GM21390 (cell line): ENCODE measurements around the gene FAM193A.
"Not testable (repeated sequence)": the region's sequence is repeated elsewhere in the genome, so short reads cannot be mapped to it uniquely, and the experiment has no call there.

Experiments
- ATAC-seq: cut with Tn5 transposase; IDR thresholded peaks from one replicate; pipeline ENCODE4 v1.9.1; 2021; ENCODE audit not compliant: unreplicated experiment

FAM193A gene

GRCh38 chr4:2536193-2537010, at the start of gene FAM193A:
TSS of gene FAM193A (plus strand) at chr4:2536647. CDS start at chr4:2536916, 269 bp downstream.
- ATAC-seq: peak; percentile 82

DNA sequence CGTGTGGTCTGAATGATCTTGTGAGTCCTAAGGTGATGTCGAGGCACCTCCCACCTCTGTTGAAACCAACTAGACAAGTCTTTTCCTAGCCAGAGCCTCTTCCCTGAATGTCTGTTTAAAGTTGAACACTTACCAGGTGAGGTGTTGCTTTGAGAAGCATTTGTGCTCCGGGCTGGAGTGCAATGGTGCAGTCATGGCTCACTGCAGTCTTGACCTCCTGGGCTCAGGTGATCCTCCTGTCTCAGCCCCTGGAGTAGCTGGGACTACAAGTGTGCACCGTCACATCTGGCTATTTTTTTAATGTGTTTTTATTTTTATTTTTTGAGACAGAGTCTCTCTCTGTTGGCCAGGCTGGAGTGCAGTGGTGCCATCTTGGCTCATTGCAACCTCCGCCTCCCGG, 49.5 kb upstream of the FAM193A start:
- no peak for ATAC-seq

DNA sequence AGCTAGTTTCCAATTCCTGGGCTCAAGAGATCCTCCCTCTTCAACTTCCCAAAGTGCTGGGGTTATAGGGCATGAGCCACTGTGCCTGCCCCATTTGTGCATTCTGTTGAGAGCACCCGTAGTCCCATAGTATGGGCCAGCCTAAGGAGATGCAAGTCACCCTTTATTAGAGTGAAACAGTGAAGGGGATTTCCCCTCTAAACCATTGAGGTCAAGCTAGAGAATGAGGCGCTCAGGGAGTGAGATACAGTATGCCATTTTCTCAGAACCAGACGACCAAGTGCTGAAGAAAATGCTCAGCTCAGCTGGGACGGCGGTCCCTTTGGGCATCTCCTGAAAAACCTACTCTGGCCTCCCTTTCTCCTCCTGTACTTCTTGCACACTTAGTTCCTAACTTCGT, 48.8 kb upstream of the FAM193A start:
- peak; percentile 61 for ATAC-seq

GRCh38 chr4:2489081-2489805, 47.2 kb upstream of the FAM193A start:
- ATAC-seq: no peak

DNA sequence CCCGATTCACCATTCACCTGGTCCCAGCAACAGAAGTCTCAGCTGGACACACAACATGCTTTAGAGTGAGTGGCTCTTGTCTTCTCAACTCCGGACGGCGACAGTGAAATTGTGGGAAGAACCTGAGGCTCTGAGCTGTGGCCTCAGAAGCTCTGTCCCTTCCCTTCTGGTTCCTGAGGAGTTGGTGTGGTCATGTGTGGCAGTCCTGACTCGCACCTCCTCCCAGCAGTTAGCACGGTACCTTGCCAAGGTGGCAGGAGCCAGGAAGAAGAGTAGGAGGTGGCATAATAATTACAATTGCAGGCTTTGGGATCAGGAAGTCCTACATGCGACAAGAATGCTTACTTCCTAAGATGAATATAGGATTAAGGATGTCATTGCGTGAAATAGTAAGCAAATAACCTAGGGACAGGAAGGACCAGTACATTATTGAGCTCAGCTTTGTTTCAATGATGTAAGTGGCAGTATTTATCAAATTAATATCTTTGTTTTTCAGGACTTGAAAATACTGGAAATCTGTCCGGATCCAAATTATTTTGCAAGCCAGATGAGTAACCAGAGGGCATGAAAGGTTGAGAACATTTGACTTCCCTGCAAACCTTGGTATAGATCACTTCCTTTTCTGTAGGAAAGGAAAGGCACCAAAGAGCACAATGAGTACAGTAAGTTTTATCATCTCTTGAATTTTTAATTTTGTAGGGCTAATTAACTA, 46.5 kb upstream of the FAM193A start:
- ATAC-seq: no peak

DNA sequence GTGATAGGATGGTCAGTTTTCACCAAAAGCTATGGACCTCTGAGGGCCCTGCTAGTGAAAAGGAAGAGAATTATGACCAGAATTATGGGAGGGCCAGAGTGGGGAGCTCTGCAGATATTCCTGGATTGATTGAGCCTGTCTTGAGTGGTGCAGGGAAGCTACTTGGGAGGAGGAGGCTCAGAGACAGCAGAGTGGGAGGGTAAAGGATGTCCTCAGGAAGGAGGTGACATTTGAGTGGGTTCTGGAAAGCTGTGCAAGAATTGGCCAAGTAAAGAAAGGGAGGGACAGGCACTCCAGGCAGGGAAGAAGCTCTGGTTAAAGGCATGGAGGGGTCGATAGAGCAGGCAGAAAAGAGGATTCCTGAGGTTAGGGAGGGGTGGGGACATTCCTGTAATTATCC, 43.5 kb upstream of the FAM193A start:
- no peak for ATAC-seq

- no peak for ATAC-seq
These were observed 41.5 kb upstream of the FAM193A start for GRCh38 chr4:2494992-2495391.

GRCh38 chr4:2497324-2497723, 39.1 kb upstream of the FAM193A start:
- ATAC-seq: no peak

DNA sequence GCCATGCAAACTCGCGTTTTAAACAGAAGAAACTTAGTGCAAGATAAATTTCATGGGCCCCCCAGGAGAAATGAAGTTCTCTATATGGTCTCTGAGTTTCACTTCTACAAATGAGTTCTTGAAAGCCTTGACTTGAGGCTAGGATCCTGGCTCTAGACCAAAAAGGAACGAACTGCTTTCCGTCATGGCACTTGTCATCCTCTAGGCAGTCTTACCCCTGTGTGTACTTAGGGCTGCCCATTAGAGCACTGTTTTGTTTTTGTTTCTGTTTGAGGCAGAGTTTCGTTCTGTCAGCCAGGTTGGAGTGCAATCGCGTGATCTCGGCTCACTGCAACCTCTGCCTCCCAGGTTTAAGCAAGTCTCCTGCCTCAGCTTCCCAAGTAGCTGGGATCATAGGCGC, 38.5 kb upstream of the FAM193A start:
- peak; percentile 97 for ATAC-seq

DNA sequence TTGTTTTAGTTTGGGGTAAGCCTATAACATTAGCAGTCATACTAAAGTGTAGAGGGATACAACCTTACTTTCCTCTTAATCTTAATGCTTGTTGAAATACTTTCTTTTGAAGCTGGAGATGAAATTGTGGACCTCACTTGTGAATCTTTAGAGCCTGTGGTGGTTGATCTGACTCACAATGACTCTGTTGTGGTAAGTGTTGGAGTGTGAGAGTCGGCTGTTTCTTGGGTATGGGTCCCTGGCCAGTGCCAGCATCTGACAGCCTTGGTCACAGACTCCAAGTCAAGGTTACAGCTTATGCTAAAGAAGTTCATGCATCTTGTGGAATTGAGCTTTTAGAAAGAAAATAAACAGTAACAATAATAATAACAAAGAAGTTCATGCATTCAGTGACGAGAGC, 35.9 kb upstream of the FAM193A start:
- ATAC-seq: no peak

GRCh38 chr4:2501034-2501594, 35.3 kb upstream of the FAM193A start:
- no peak for ATAC-seq

DNA sequence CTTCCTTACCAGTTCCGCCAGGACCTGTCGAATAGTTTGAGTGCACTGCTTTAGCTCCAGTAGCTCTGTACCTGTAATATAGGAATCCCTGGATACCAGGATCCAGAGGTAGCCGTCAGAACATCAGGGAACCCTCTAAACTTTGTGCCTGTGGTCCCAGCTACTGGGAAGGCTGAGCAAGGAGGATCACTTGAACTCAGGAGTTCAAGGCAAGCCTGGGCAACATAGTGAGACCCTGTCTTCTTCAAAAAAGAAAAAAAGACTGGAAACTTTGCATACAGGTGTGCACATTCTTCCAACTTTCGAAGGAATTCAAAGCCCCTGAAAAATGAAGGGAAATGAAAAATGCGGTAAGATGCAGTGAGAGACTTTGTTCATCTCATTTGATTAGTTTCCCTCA, 32.6 kb upstream of the FAM193A start:
- no peak for ATAC-seq

GRCh38 chr4:2507259-2507658, 29.2 kb upstream of the FAM193A start:
- no peak for ATAC-seq

- no peak for ATAC-seq
These were observed 28.6 kb upstream of the FAM193A start for GRCh38 chr4:2507855-2508254.

DNA sequence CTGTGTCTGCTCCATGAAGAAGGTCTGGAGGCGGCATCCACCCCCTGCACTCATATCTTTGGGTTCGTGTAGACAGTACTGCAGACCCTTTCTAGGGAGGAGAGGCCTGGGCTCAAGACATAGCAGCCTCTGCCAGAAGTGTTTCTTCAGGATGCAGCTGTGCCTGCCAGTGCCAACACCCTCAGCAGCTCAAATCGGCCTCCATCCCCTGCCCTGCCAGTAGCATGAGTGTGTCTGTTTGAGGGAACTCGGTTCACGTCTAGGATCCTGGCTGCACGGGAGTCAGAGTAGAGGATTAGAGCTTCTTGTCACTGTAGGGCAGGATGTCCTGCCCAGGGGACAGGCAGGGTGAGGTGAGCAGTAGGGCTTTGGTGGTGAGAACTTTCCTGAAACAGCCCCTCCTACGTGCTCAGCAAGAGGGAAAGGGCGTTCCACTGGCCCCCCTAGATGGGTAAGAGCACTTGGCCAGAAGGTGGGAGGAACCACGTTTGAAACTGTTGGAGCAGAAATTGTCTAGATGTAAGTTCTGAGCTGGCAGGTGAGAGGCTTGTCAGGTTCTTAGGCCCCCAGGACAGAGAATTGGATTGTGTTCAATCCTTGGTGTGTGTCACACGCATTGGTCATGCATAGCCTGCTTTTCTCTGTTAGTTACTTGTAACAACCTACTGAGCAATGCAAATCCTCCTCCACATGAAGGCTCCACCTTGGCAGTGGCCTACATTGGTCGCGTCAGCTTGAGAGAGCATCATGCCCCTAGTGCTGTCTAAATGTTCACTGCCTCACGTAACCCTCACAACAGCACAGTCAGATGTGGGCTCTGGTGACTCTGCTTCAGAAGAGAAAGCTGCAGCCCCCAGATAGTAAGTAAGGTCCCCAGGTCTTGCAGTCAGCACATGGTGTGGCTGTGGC, 25.8 kb upstream of the FAM193A start:
- no peak for ATAC-seq

DNA sequence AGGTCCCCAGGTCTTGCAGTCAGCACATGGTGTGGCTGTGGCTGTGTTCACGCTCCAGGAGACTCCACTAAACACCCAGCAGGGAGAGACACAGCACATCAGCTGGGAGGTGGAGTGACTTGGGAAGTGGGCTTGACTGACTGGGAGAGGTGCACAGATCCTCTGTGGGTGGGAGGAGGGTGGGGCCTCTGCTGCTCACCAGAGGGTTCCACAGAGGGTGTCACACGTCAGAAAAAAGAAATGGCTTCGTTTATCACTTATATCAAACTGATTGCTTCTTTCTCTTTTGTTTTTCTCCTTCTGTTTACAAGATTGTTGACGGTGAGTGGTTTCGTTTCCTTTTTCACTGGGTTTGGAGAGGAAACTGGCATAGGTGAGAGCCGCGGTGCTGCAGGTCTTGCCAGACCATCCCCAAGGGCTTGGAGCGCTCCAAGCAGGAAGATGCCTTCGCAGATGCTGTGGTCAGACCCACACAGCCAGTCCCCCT, 24.8 kb upstream of the FAM193A start:
- ATAC-seq: no peak

DNA sequence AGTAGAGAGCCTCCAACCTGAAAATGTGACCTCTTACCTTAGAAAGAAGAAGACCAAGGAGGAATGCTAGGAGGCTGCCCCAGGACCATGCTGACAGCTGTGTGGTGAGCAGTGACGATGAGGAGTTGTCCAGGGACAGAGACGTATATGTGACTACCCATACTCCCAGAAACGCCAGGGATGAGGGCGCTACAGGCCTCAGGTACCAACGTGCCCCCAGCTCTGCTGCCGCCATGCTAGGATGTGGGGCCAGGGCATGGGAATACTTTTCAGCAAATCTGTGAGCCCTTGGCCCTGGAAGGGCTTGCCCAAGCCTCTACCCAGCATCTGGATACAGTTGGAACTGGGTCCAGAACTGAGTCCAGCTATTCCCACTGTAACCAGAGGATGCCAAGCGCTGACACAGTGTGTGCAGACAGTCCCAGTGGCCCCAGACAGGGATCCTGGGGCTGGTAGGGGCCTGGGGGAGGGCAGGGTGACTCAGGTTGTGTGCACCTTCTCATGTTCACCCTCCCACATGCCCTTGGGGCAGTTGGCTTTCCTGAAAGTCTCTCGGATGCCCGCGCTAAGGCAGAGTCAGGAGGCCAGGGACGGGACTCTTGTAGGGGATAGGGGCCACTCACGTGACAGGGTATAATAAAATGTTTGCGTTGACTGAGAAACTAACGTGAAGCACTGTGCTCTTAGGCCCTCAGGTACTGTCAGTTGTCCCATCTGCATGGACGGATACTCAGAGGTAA, 23.9 kb upstream of the FAM193A start:
- no peak for ATAC-seq

- ATAC-seq: not testable (repeated sequence)
These were observed 22.3 kb upstream of the FAM193A start for GRCh38 chr4:2514193-2514592.

- not testable (repeated sequence) for ATAC-seq
These were observed 21.5 kb upstream of the FAM193A start for GRCh38 chr4:2514944-2515343.
